SKM-1 treated with dmso at 0.1 percent for 144 hours (cell line): ENCODE data around the gene ALG1.
"Not testable (repeated sequence)": the region's sequence is repeated elsewhere in the genome, so short reads cannot be mapped to it uniquely, and the experiment has no call there.

Source experiments
- DNase-seq: peaks from one replicate; lab custom pipeline; 2025; ENCODE audit not compliant: unreplicated experiment; lab: John Stamatoyannopoulos, UW

The ALG1 gene

GRCh38 chr16:5044011-5044540, 27.6 kb upstream of the ALG1 start:
- no peak for DNase-seq

- DNase-seq: not testable (repeated sequence)
Measured at GRCh38 chr16:5044581-5044980, 27.1 kb upstream of the ALG1 start.

GRCh38 chr16:5045499-5046115, 26.0 kb upstream of the ALG1 start:
- no peak for DNase-seq

GRCh38 chr16:5046914-5047313, 24.7 kb upstream of the ALG1 start:
- DNase-seq: no peak

- no peak for DNase-seq
Measured at GRCh38 chr16:5054876-5055865, 16.5 kb upstream of the ALG1 start.

GRCh38 chr16:5056352-5056751, 15.3 kb upstream of the ALG1 start:
- DNase-seq: no peak

- DNase-seq: no peak
Measured at GRCh38 chr16:5058476-5058875, 13.2 kb upstream of the ALG1 start.

- no peak for DNase-seq
Measured at GRCh38 chr16:5059386-5060072, 12.1 kb upstream of the ALG1 start.

- no peak for DNase-seq
Measured at GRCh38 chr16:5060073-5060641, 11.5 kb upstream of the ALG1 start.

- DNase-seq: no peak
Measured at GRCh38 chr16:5062051-5062450, 9.6 kb upstream of the ALG1 start.

GRCh38 chr16:5062790-5063765, 8.6 kb upstream of the ALG1 start:
- no peak for DNase-seq

- DNase-seq: no peak
Measured at GRCh38 chr16:5064915-5065314, 6.7 kb upstream of the ALG1 start.

- no peak for DNase-seq
Measured at GRCh38 chr16:5065326-5065725, 6.3 kb upstream of the ALG1 start.

GRCh38 chr16:5065813-5066212, 5.8 kb upstream of the ALG1 start, which contains the start of gene C16orf89:
TSS of gene C16orf89 (minus strand) at chr16:5065956. CDS start at chr16:5065908, 48 bp downstream.
- DNase-seq: no peak

GRCh38 chr16:5066511-5066910, 5.1 kb upstream of the ALG1 start:
- no peak for DNase-seq

GRCh38 chr16:5069048-5069447, 2.6 kb upstream of the ALG1 start:
- no peak for DNase-seq

- DNase-seq: no peak
Measured at GRCh38 chr16:5069854-5070253, 1.8 kb upstream of the ALG1 start.

- no peak for DNase-seq
Measured at GRCh38 chr16:5070431-5071186, 1.0 kb upstream of the ALG1 start.

- DNase-seq: no peak
Measured at GRCh38 chr16:5071341-5071680, 332 bp upstream of the ALG1 start.
